Measurements from ENCODE around the gene VTI1A.

VTI1A gene

GRCh38 chr10:112515852-112516251 is 68.8 kb downstream of the VTI1A start:
- POLR2A ChIA-PET, result no interaction called here
- TF ChIP-seq CTCF (IDR thresholded peaks at IDR 0.05; ENCODE audit: insufficient read depth, low read length, missing control alignments), result no peak
- no peak for DNase-seq (ENCODE audit: low read depth, low spot score)
- H3K4me3 ChIP-seq (ENCODE audit: low read depth, low read length), result no peak overlapping the region
- CTCF ChIA-PET, result no interaction called here

GRCh38 chr10:112517451-112517862 is 70.4 kb downstream of the VTI1A start:
- TF ChIP-seq CTCF (IDR thresholded peaks at IDR 0.05; ENCODE audit: insufficient read depth, low read length, missing control alignments), result no peak
- ChIA-PET POLR2A (no interaction called here), CTCF (interaction anchor here (1.2 kb wide), 1 partner anchor 14 kb away, joined by 3 read pairs; no protein-coding TSS in a partner anchor)
- H3K4me3 ChIP-seq (ENCODE audit: low read depth, low read length), result no peak overlapping the region
- no peak for DNase-seq (ENCODE audit: low read depth, low spot score)

- H3K4me3 ChIP-seq (ENCODE audit: low read depth, low read length), result no peak overlapping the region
- no peak for DNase-seq (ENCODE audit: low read depth, low spot score)
- ChIA-PET CTCF (interaction anchor here (0.9 to 1.3 kb wide), 3 partner anchors 22 to 54 kb away, joined by 3 read pairs; no protein-coding TSS in a partner anchor), POLR2A (no interaction called here)
- no peak for TF ChIP-seq CTCF (IDR thresholded peaks at IDR 0.05; ENCODE audit: insufficient read depth, low read length, missing control alignments)
Measured at GRCh38 chr10:112519133-112519761, 72.2 kb downstream of the VTI1A start.

- TF ChIP-seq CTCF (IDR thresholded peaks at IDR 0.05; ENCODE audit: insufficient read depth, low read length, missing control alignments), result no peak
- POLR2A ChIA-PET, result no interaction called here
- CTCF ChIA-PET, result interaction anchor here (1.2 kb wide), 1 partner anchor 11 kb away, joined by 3 read pairs; no protein-coding TSS in a partner anchor
- no peak overlapping the region for H3K4me3 ChIP-seq (ENCODE audit: low read depth, low read length)
- DNase-seq (ENCODE audit: low read depth, low spot score), result no peak
Measured at GRCh38 chr10:112520914-112521313, 73.9 kb downstream of the VTI1A start.

GRCh38 chr10:112524641-112525040 is 77.6 kb downstream of the VTI1A start:
- ChIA-PET POLR2A (no interaction called here), CTCF (interaction anchor here (1.4 kb wide), 1 partner anchor 40 kb away, joined by 4 read pairs; no protein-coding TSS in a partner anchor)
- DNase-seq (ENCODE audit: low read depth, low spot score), result no peak
- TF ChIP-seq CTCF (IDR thresholded peaks at IDR 0.05; ENCODE audit: insufficient read depth, low read length, missing control alignments), result no peak
- H3K4me3 ChIP-seq (ENCODE audit: low read depth, low read length), result no peak overlapping the region

- no peak overlapping the region for H3K4me3 ChIP-seq (ENCODE audit: low read depth, low read length)
- no peak for TF ChIP-seq CTCF (IDR thresholded peaks at IDR 0.05; ENCODE audit: insufficient read depth, low read length, missing control alignments)
- ChIA-PET POLR2A (no interaction called here), CTCF (interaction anchor here (1.1 to 1.4 kb wide), 2 partner anchors 12 to 40 kb away, joined by 3 to 4 read pairs; no protein-coding TSS in a partner anchor)
- no peak for DNase-seq (ENCODE audit: low read depth, low spot score)
Measured at GRCh38 chr10:112525200-112525599, 78.2 kb downstream of the VTI1A start.
